ENCODE results near the gene ZNF488. TPM values are rescaled to one million over a fixed set of nuclear protein-coding genes. Genes with fewer than 3 reads are reported as not detected.

ZNF488 gene
- total RNA-seq, 1 donor from 2014 or later, result not detected

DNA sequence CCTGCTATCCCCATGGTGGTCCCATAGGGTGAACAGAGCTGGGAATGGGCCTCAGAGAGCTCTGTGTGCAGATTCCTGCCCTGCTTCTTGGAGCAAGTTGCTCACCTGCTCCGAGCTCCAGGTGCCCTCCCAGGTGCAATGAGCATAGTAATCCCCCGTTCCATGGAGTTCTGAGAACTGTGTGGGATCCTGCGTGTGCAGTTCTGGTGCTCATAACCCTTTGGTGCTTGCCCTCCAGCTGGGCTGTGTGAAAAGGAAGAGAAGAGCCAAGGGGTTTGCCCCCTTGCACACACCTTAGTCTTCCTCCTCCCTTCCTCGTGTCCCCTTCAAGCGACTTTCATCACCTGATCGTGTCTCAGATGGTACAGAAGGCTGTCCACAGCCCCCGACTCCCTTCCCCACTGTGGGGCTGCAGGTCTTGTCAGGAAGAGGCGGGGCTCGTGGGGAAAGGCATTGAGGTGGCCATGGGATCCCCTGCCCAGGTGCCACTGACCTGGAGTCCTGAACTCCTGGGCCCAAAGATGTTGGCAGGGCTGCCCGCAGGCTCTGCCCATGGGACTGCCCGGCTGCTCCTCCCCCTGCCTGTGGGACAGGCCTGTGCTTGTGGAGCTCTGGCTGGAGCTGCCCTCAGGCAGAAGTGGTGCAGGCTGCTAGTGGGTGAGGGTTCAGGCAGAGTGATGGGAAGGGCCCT is 21.9 kb upstream of the ZNF488 start:
- Mint-ChIP-seq H3K36me3 (ENCODE audit: low read depth) (no peaks in the 10 kb centered on the region), H3K27me3 (ENCODE audit: insufficient read depth) (no peaks in the 10 kb centered on the region), H3K4me1 (ENCODE audit: low read depth) (no peaks in the 10 kb centered on the region)

GRCh38 chr10:47404937-47405336 is 20.8 kb upstream of the ZNF488 start:
- intact Hi-C loops (cut with micrococcal nuclease), result no loop called here
- Mint-ChIP-seq H3K4me1 (ENCODE audit: low read depth) (no peaks in the 10 kb centered on the region), H3K36me3 (ENCODE audit: low read depth) (no peaks in the 10 kb centered on the region), H3K27me3 (ENCODE audit: insufficient read depth) (no peaks in the 10 kb centered on the region), H3K4me3 (no peak overlapping the region), H3K9me3 (no peaks in the 10 kb centered on the region), H3K27ac (no peak overlapping the region)
- no peak for DNase-seq (ENCODE audit: low spot score)

More for the DNA sequence above, 21.9 kb upstream of the ZNF488 start:
- no peak for DNase-seq (ENCODE audit: low spot score)
- H3K27ac Mint-ChIP-seq, result no peak overlapping the region
- intact Hi-C loops (cut with micrococcal nuclease), result no loop called here
- H3K9me3 Mint-ChIP-seq, result no peaks in the 10 kb centered on the region
- H3K4me3 Mint-ChIP-seq, result no peak overlapping the region

- Mint-ChIP-seq H3K4me1 (ENCODE audit: low read depth) (no peaks in the 10 kb centered on the region), H3K4me3 (no peak overlapping the region), H3K36me3 (ENCODE audit: low read depth) (no peaks in the 10 kb centered on the region), H3K27me3 (ENCODE audit: insufficient read depth) (no peaks in the 10 kb centered on the region), H3K9me3 (no peaks in the 10 kb centered on the region), H3K27ac (no peak overlapping the region)
- intact Hi-C loops (cut with micrococcal nuclease), result no loop called here
- no peak for DNase-seq (ENCODE audit: low spot score)
Observed at GRCh38 chr10:47404446-47404845, 20.4 kb upstream of the ZNF488 start.

- Mint-ChIP-seq H3K27me3 (ENCODE audit: insufficient read depth) (no peaks in the 10 kb centered on the region), H3K9me3 (no peaks in the 10 kb centered on the region), H3K27ac (no peak overlapping the region), H3K36me3 (ENCODE audit: low read depth) (no peaks in the 10 kb centered on the region), H3K4me1 (ENCODE audit: low read depth) (no peaks in the 10 kb centered on the region), H3K4me3 (no peak overlapping the region)
- intact Hi-C loops (cut with micrococcal nuclease), result no loop called here
- no peak for DNase-seq (ENCODE audit: low spot score)
Observed at GRCh38 chr10:47403446-47404318, 19.6 kb upstream of the ZNF488 start.

GRCh38 chr10:47402641-47403301 is 18.7 kb upstream of the ZNF488 start:
- H3K27me3 Mint-ChIP-seq (ENCODE audit: insufficient read depth), result peaks cover 4% of the 10 kb centered on the region
- H3K27ac Mint-ChIP-seq, result no peak overlapping the region
- no peak for DNase-seq (ENCODE audit: low spot score)
- H3K36me3 Mint-ChIP-seq (ENCODE audit: low read depth), result no peaks in the 10 kb centered on the region
- no peaks in the 10 kb centered on the region for H3K4me1 Mint-ChIP-seq (ENCODE audit: low read depth)
- intact Hi-C loops (cut with micrococcal nuclease), result no loop called here
- no peaks in the 10 kb centered on the region for H3K9me3 Mint-ChIP-seq
- no peak overlapping the region for H3K4me3 Mint-ChIP-seq

DNA sequence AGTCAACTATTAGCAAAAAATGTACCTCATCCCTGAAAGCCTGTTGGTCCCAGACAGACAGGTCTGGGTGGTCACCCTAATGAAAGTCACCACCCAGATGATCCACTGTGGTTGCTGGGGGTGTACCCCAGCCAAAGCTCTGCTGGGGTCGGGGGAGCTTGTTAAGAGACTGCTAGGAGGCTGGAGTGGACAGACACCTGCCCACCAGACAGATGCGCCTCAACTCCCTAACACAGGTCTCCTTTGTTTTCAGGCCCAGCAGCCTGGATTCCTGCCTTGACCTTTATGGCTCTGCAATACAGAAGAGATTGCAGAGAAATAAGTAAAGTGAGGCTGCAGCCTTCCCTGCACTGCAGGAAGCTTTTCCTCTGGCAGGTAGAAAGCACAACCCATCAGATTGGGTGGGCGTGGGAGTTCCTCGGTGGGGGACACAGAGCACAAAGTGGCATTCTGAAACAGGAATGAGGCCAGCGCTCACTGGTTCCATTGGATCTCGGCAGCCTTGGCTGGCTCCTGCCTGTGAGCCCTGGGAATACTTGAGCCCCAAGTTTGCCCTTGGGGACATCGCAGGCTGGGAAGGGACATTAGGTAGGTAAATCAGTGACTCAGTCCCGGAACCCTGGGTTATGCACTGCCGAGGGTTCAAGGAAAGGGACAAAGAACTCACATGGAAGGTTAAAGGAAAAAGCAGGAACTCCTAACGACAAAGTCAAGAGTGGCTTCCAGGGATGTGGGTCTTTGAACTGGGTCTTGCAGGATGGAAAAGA is 18.0 kb upstream of the ZNF488 start:
- Mint-ChIP-seq H3K27me3 (ENCODE audit: insufficient read depth) (peaks cover 4% of the 10 kb centered on the region), H3K4me1 (ENCODE audit: low read depth) (no peaks in the 10 kb centered on the region), H3K36me3 (ENCODE audit: low read depth) (no peaks in the 10 kb centered on the region), H3K4me3 (no peak overlapping the region), H3K27ac (no peak overlapping the region), H3K9me3 (no peaks in the 10 kb centered on the region)
- intact Hi-C loops (cut with micrococcal nuclease), result no loop called here
- no peak for DNase-seq (ENCODE audit: low spot score)

GRCh38 chr10:47401210-47401609 is 17.1 kb upstream of the ZNF488 start:
- no peak overlapping the region for H3K4me3 Mint-ChIP-seq

GRCh38 chr10:47400786-47401185 is 16.7 kb upstream of the ZNF488 start:
- Mint-ChIP-seq H3K27me3 (ENCODE audit: insufficient read depth) (peaks cover 6% of the 10 kb centered on the region), H3K4me1 (ENCODE audit: low read depth) (no peaks in the 10 kb centered on the region), H3K27ac (no peak overlapping the region), H3K4me3 (no peak overlapping the region), H3K36me3 (ENCODE audit: low read depth) (no peaks in the 10 kb centered on the region), H3K9me3 (no peaks in the 10 kb centered on the region)
- intact Hi-C loops (cut with micrococcal nuclease), result no loop called here
- DNase-seq (ENCODE audit: low spot score), result no peak

More at GRCh38 chr10:47401210-47401609, 17.1 kb upstream of the ZNF488 start:
- no peaks in the 10 kb centered on the region for H3K9me3 Mint-ChIP-seq
- peaks cover 6% of the 10 kb centered on the region for H3K27me3 Mint-ChIP-seq (ENCODE audit: insufficient read depth)
- H3K36me3 Mint-ChIP-seq (ENCODE audit: low read depth), result no peaks in the 10 kb centered on the region
- no peaks in the 10 kb centered on the region for H3K4me1 Mint-ChIP-seq (ENCODE audit: low read depth)
- H3K27ac Mint-ChIP-seq, result no peak overlapping the region
- DNase-seq (ENCODE audit: low spot score), result no peak
- intact Hi-C loops (cut with micrococcal nuclease), result no loop called here

DNA sequence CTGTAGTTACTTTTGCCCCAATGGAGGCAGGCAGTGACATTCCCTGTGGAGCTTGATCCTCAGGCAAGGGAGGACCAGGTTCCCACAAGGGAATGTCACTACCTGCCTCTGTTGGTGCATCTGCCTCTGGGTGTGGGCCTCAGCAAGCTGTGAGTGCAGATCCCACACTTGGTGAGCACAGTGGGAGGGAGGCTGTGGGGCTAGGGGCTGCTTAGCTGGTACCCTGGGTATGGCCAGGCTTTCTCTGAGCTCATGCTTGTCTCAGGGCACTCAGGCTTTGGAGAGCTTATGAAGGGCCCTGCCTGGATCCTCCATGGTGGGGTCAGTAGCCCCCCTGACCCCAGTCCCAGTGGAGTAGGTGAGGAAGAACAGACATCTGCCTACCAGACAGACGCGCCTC is 16.2 kb upstream of the ZNF488 start:
- Mint-ChIP-seq H3K27ac (no peak overlapping the region), H3K4me3 (no peak overlapping the region), H3K4me1 (ENCODE audit: low read depth) (no peaks in the 10 kb centered on the region), H3K9me3 (no peaks in the 10 kb centered on the region), H3K27me3 (ENCODE audit: insufficient read depth) (peaks cover 6% of the 10 kb centered on the region), H3K36me3 (ENCODE audit: low read depth) (no peaks in the 10 kb centered on the region)
- intact Hi-C loops (cut with micrococcal nuclease), result no loop called here
- DNase-seq (ENCODE audit: low spot score), result no peak

DNA sequence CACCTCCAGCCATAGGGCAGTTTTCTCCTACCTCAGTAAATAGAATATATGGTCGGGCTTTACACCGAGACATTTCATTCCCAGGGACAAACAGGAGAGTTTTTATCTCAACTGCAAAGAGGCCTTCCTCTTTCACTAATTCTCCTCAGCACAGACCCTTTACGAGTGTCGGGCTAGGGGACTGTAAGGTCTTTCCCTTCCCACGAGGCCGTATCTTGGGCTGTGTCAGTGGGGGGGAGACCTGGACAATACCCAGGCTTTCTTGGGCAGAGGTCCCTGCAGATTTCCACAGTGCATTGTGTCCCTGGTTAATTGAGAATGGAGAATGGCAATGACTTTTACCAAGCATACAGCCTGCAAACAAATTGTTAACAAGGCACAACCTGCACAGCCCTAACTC is 13.2 kb upstream of the ZNF488 start:
- Mint-ChIP-seq H3K36me3 (ENCODE audit: low read depth) (no peaks in the 10 kb centered on the region), H3K9me3 (no peaks in the 10 kb centered on the region), H3K4me1 (ENCODE audit: low read depth) (no peaks in the 10 kb centered on the region), H3K27ac (no peak overlapping the region), H3K4me3 (no peak overlapping the region), H3K27me3 (ENCODE audit: insufficient read depth) (peaks cover 17% of the 10 kb centered on the region)
- no peak for DNase-seq (ENCODE audit: low spot score)
- intact Hi-C loops (cut with micrococcal nuclease), result no loop called here

DNA sequence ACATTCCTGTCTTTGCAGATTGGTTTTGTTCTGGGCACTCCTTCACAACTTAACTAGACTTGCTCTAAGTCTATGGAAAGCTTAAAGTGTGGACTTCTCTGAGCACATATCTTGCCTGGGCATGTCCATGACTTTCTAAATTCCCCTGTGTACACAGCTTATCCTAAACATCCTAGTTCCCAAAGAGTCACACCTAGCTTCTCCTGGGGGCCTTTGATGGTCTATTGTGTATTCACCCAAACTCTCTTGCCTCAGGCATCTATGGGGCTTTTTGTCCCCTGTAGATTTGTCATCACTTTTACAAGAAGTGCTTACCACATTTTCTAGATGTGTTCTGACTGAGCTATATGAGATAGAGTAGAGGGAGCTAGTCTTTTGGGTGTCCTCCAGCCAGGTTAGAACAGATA is 12.2 kb upstream of the ZNF488 start:
- Mint-ChIP-seq H3K36me3 (ENCODE audit: low read depth) (no peaks in the 10 kb centered on the region), H3K4me3 (no peak overlapping the region), H3K9me3 (no peaks in the 10 kb centered on the region), H3K4me1 (ENCODE audit: low read depth) (no peaks in the 10 kb centered on the region), H3K27me3 (ENCODE audit: insufficient read depth) (peaks cover 20% of the 10 kb centered on the region), H3K27ac (no peak overlapping the region)
- no peak for DNase-seq (ENCODE audit: low spot score)
- intact Hi-C loops (cut with micrococcal nuclease), result no loop called here

DNA sequence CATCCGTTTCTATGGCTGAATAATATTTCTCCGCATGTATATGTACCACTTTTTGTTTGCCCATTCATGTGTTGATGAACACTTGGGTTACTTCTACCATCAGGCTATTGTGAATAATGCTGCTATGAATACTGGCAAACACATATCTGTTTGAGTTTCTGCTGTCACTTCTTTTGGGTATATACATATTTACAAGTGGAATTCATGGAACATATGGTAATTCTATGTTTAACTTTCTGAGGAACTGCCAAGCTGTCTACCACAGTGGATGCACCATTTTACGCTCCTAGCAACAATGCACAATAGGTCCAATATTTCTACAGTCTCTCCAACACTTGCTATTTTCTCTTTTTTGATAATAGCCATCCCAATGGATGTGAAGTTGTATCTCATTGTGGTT is 5.5 kb upstream of the ZNF488 start:
- Mint-ChIP-seq H3K27ac (no peak overlapping the region), H3K36me3 (ENCODE audit: low read depth) (peaks cover 2% of the 10 kb centered on the region), H3K9me3 (peaks cover 17% of the 10 kb centered on the region), H3K27me3 (ENCODE audit: insufficient read depth) (peaks cover 31% of the 10 kb centered on the region), H3K4me1 (ENCODE audit: low read depth) (peaks cover 4% of the 10 kb centered on the region), H3K4me3 (no peak overlapping the region)
- intact Hi-C loops (cut with micrococcal nuclease), result no loop called here
- no peak for DNase-seq (ENCODE audit: low spot score)

Data from activated T-helper 1 cell treated with anti-CD3 and anti-CD28 coated beads, Interleukin-12 subunit alpha, Interleukin-12 subunit beta, Interleukin-2, Interleukin-4 antibody, amounts not matched to agents 30 ng/mL and 10 ng/mL and 1 ng/mL, durations not matched to agents 14 hours and 24 hours and 36 hours (primary cell).